GM12891 (cell line): ENCODE measurements around the gene BNIP1.
"Not testable (repeated sequence)": the region's sequence is repeated elsewhere in the genome, so short reads cannot be mapped to it uniquely, and the experiment has no call there.

Experiments used
- DNase-seq: peaks from one replicate; pipeline ENCODE4 v3.0.0; 2011; ENCODE audit warnings: low spot score; ENCODE audit not compliant: insufficient read length
- FAIRE-seq: peaks from 2 replicates; lab custom pipeline; 2011; peaks lifted over from hg19 to GRCh38; lab: Jason Lieb, UNC
- PAX5 ChIP-seq: IDR thresholded peaks from 2 replicates; pipeline ENCODE4 v1.6.1; 2011; ENCODE audit warnings: low read length, moderate library complexity, mild to moderate bottlenecking; ENCODE audit not compliant: insufficient read depth, severe bottlenecking
- POLR2A ChIP-seq: IDR thresholded peaks from 2 replicates; pipeline ENCODE4 v1.6.1; 2011; ENCODE audit warnings: low read depth, low read length, control low read depth
- POLR2AphosphoS5 ChIP-seq: IDR thresholded peaks from 2 replicates; pipeline ENCODE4 v1.6.1; 2011; ENCODE audit warnings: low read depth, low read length, control low read depth
- POU2F2 ChIP-seq: IDR thresholded peaks from 2 replicates; pipeline ENCODE4 v1.6.1; 2011; ENCODE audit warnings: low read depth, mild to moderate bottlenecking, control low read depth, low read length, moderate library complexity
- SPI1 ChIP-seq: IDR thresholded peaks from 2 replicates; pipeline ENCODE4 v1.6.1; 2011; ENCODE audit warnings: low read depth, low read length, control low read depth
- TAF1 ChIP-seq: IDR thresholded peaks from 2 replicates; pipeline ENCODE4 v1.6.1; 2011; ENCODE audit warnings: low read depth, low read length, control low read depth

BNIP1 gene

DNA sequence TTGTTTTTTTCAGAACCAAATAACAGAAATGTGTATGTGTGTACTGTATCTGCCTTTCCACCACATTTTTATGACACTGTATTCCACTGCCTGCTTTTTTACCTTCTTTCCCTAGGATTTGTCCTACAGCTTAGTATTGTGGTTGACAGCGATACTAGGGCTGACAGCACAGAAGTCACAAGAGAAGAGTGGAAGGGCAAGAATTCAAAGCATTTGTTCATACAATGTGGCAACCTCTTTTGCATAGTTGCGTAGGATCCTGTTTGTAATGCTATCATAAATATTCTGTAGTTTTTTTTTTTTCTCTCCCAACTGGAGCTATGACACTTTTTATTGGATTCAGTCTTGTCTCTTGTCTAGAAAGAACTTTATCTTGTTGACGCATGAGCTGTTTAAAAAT lies 5.6 kb upstream of the BNIP1 start:
- FAIRE-seq (no peak), DNase-seq (no peak)
- TF ChIP-seq SPI1 = no peak
- TF ChIP-seq POLR2AphosphoS5 = no peak
- TF ChIP-seq POLR2A = no peak
- no peak for TF ChIP-seq POU2F2
- TF ChIP-seq PAX5 = no peak
- no peak for TF ChIP-seq TAF1

DNA sequence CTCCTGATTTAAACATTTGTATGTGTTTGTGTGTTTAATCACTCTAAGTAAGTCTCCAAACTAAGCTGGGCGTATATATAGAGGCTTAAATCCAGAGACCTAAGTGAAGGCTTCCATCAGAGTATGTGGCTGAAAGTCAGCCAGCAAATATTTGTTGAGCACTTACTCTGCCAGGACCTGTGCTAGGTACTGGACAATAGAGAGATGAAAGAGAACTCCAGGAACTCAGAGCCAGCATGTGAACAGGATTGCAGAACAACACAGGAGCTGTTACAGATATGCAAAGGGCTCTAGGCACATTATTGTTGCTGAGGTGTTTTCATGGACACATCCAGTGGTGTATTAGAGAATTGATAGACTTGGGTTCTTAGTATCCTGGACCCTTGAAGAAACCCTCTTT lies 4.7 kb upstream of the BNIP1 start:
- DNase-seq (no peak), FAIRE-seq (no peak)
- no peak for TF ChIP-seq POU2F2
- TF ChIP-seq POLR2A = no peak
- no peak for TF ChIP-seq PAX5
- TF ChIP-seq POLR2AphosphoS5 = no peak
- TF ChIP-seq SPI1 = no peak
- TF ChIP-seq TAF1 = no peak

DNA sequence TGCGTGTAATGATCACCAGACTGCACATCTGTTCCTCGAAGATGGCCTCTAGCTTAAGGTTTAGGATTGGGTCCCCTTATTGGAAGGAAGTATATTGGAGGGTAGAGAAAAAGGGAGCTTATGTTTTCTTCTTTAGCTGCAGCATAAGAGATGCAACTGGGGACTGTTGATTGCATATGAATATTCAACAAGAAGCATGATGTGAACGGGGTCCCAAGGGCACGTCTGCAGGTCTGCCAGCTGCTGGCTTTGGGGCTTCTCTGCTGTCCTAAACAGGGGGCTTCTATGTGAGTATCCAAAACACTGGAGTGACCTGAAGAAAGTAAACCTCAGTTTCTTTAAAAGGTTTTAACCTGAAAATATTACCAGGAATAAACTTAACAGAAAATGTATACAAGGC lies 3.6 kb upstream of the BNIP1 start:
- DNase-seq (no peak), FAIRE-seq (no peak)
- TF ChIP-seq POLR2A (no peak), PAX5 (no peak), SPI1 (no peak), POU2F2 (no peak), POLR2AphosphoS5 (no peak), TAF1 (no peak)

DNA sequence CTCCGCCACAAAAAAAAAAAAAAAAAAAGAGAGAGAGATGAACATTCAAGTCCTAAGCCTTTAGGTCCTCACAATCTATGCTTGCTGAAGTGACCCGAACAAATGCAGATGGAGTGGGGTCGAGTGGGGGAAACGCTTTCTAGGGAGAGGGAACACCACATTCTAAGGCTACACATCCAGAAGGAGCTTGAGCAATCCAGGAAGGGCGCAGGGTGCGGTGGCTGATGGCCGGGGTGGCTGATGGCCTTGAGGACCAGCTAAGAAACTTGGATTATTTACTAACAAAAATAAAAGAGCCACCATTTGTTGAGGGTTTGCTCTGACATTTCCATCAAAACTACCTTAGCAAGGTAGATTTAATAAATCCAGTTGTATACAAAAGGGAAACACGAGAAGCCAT lies 764 bp upstream of the BNIP1 start:
- FAIRE-seq (no peak), DNase-seq (no peak)
- TF ChIP-seq TAF1 (no peak), POLR2AphosphoS5 (no peak), SPI1 (no peak), PAX5 (no peak), POLR2A (no peak), POU2F2 (no peak)

- no peak for TF ChIP-seq POLR2AphosphoS5
- TF ChIP-seq POU2F2 = no peak
- no peak for TF ChIP-seq TAF1
- no peak for TF ChIP-seq SPI1
- no peak for TF ChIP-seq PAX5
- TF ChIP-seq POLR2A = no peak
- DNase-seq (no peak), FAIRE-seq (no peak)
Observed at GRCh38 chr5:173148354-173148753, 4.0 kb downstream of the BNIP1 start.

DNA sequence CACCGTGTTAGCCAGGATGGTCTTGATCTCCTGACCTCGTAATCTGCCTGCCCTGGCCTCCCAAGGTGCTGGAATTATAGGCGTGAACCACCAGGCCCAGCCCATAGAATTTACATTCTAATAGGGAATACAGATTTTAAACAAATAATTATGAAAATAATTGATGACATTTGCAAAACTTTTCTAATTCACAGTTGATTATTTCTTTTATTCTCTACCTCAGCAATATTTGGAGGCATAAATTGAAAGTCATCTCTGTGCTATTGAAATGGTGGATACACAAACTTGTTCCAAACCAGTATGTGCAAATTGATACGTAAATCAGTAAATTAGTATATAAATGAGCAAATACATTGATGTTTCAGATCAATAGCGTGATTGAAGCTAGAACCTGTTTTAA lies 8.2 kb downstream of the BNIP1 start:
- FAIRE-seq (no peak), DNase-seq (no peak)
- no peak for TF ChIP-seq PAX5
- TF ChIP-seq TAF1 = no peak
- TF ChIP-seq POLR2AphosphoS5 = no peak
- TF ChIP-seq SPI1 = no peak
- no peak for TF ChIP-seq POLR2A
- no peak for TF ChIP-seq POU2F2

GRCh38 chr5:173153842-173154241 lies 9.5 kb downstream of the BNIP1 start:
- TF ChIP-seq POLR2AphosphoS5 (no peak), POU2F2 (no peak), TAF1 (no peak), PAX5 (no peak), SPI1 (no peak), POLR2A (no peak)
- FAIRE-seq (no peak), DNase-seq (no peak)

GRCh38 chr5:173154619-173155018 lies 10.3 kb downstream of the BNIP1 start:
- not testable (repeated sequence) for FAIRE-seq

GRCh38 chr5:173155912-173156311 lies 11.6 kb downstream of the BNIP1 start:
- no peak for FAIRE-seq
- no peak for TF ChIP-seq PAX5
- TF ChIP-seq SPI1 = no peak
- no peak for TF ChIP-seq TAF1
- no peak for DNase-seq

More at GRCh38 chr5:173154619-173155018, 10.3 kb downstream of the BNIP1 start:
- DNase-seq = not testable (repeated sequence)

GRCh38 chr5:173158366-173158765 lies 14.0 kb downstream of the BNIP1 start:
- TF ChIP-seq POU2F2 (no peak), POLR2AphosphoS5 (no peak)
- FAIRE-seq (no peak), DNase-seq (no peak)

GRCh38 chr5:173159256-173159655 lies 14.9 kb downstream of the BNIP1 start:
- no peak for DNase-seq
- FAIRE-seq = no peak
- no peak for TF ChIP-seq SPI1
- TF ChIP-seq TAF1 = no peak
- TF ChIP-seq POLR2A = no peak
- no peak for TF ChIP-seq POLR2AphosphoS5
- no peak for TF ChIP-seq PAX5
- TF ChIP-seq POU2F2 = no peak
